H9 (cell line): ENCODE results near the gene CNOT4. TPM values are rescaled to one million over a fixed set of nuclear protein-coding genes. Genes with fewer than 3 reads are reported as not detected.

Experiments
- DNase-seq: peaks from one replicate; pipeline ENCODE4 v3.0.0-alpha.2; 2017
- H2AFZ ChIP-seq: one replicate; pipeline ENCODE4 v1.6.1; 2013; ENCODE audit warnings: mild to moderate bottlenecking, low read length, control low read depth, moderate library complexity
- H2AK5ac ChIP-seq: 2 replicates; pipeline ENCODE4 v1.6.1; 2013; ENCODE audit warnings: low read length, control low read depth, mixed read lengths; ENCODE audit not compliant: insufficient read length
- H2BK120ac ChIP-seq: one replicate; pipeline ENCODE4 v1.6.1; 2013; ENCODE audit warnings: low read depth, mild to moderate bottlenecking, low read length, control low read depth, inconsistent platforms; ENCODE audit not compliant: poor library complexity, severe bottlenecking
- H2BK12ac ChIP-seq: 2 replicates; pipeline ENCODE4 v1.6.1; 2013; ENCODE audit warnings: low read length, control low read depth, mixed read lengths, low read depth; ENCODE audit not compliant: insufficient read length
- H2BK15ac ChIP-seq: 2 replicates; pipeline ENCODE4 v1.6.1; 2013; ENCODE audit warnings: low read depth, low read length, control low read depth
- H2BK20ac ChIP-seq: one replicate; pipeline ENCODE4 v1.6.1; 2013; ENCODE audit warnings: low read depth, mild to moderate bottlenecking, low read length, control low read depth, inconsistent platforms; ENCODE audit not compliant: poor library complexity, severe bottlenecking
- H2BK5ac ChIP-seq: 2 replicates; pipeline ENCODE4 v1.6.1; 2013; ENCODE audit warnings: low read length, control low read depth, mixed read lengths; ENCODE audit not compliant: insufficient read length
- H3K14ac ChIP-seq: 2 replicates; pipeline ENCODE4 v1.6.1; 2013; ENCODE audit warnings: low read length, control low read depth; ENCODE audit not compliant: insufficient read depth
- H3K18ac ChIP-seq: 2 replicates; pipeline ENCODE4 v1.6.1; 2013; ENCODE audit warnings: low read depth, mild to moderate bottlenecking, mixed read lengths, low read length, control low read depth; ENCODE audit not compliant: insufficient read length
- H3K23ac ChIP-seq: 2 replicates; pipeline ENCODE4 v1.6.1; 2013; ENCODE audit warnings: low read length, control low read depth, mixed read lengths, low read depth; ENCODE audit not compliant: insufficient read length
- H3K23me2 ChIP-seq: 2 replicates; pipeline ENCODE4 v1.6.1; 2013; ENCODE audit warnings: low read depth, mild to moderate bottlenecking, mixed read lengths, low read length, control low read depth; ENCODE audit not compliant: insufficient read length, poor library complexity, severe bottlenecking
- H3K27ac ChIP-seq: 2 replicates; pipeline ENCODE4 v1.5.1; 2013; ENCODE audit warnings: low read length, control low read depth, mixed read lengths, low read depth; ENCODE audit not compliant: insufficient read length
- H3K27me3 ChIP-seq: 2 replicates; pipeline ENCODE4 v1.6.1; 2013; ENCODE audit warnings: low read length, control low read depth, inconsistent platforms; ENCODE audit not compliant: insufficient read depth
- H3K4ac ChIP-seq: 2 replicates; pipeline ENCODE4 v1.6.1; 2013; ENCODE audit warnings: low read depth, mild to moderate bottlenecking, control low read depth, inconsistent platforms, low read length, moderate library complexity
- H3K4me1 ChIP-seq: 2 replicates; pipeline ENCODE4 v1.6.1; 2013; ENCODE audit warnings: low read length, control low read depth, inconsistent platforms; ENCODE audit not compliant: insufficient read depth
- H3K4me2 ChIP-seq: 2 replicates; pipeline ENCODE4 v1.6.1; 2013; ENCODE audit warnings: low read length, control low read depth, mixed read lengths; ENCODE audit not compliant: insufficient read length, insufficient read depth
- H3K56ac ChIP-seq: 2 replicates; pipeline ENCODE4 v1.6.1; 2013; ENCODE audit warnings: low read depth, mild to moderate bottlenecking, mixed read lengths, low read length, control low read depth; ENCODE audit not compliant: insufficient read length
- H3K79me1 ChIP-seq: 2 replicates; pipeline ENCODE4 v1.6.1; 2013; ENCODE audit warnings: low read depth, mild to moderate bottlenecking, moderate library complexity, low read length, control low read depth, inconsistent platforms; ENCODE audit not compliant: insufficient read depth, poor library complexity, severe bottlenecking
- H3K79me2 ChIP-seq: 2 replicates; pipeline ENCODE4 v1.6.1; 2013; ENCODE audit warnings: low read length, control low read depth, inconsistent platforms; ENCODE audit not compliant: insufficient read depth
- H3K9ac ChIP-seq: 2 replicates; pipeline ENCODE4 v1.6.1; 2013; ENCODE audit warnings: low read length, control low read depth, mixed read lengths; ENCODE audit not compliant: insufficient read length; ENCODE audit errors: extremely low read depth
- H3K9me3 ChIP-seq: one replicate; pipeline ENCODE4 v1.6.1; 2013; ENCODE audit warnings: low read depth, low read length, inconsistent platforms; ENCODE audit not compliant: control insufficient read depth
- H3T11ph ChIP-seq: one replicate; pipeline ENCODE4 v1.6.1; 2013; ENCODE audit warnings: mild to moderate bottlenecking, low read length, control low read depth, inconsistent platforms
- H4K20me1 ChIP-seq: one replicate; pipeline ENCODE4 v1.6.1; 2013; ENCODE audit not compliant: control insufficient read depth, insufficient read length, insufficient read depth
- H4K5ac ChIP-seq: 2 replicates; pipeline ENCODE4 v1.6.1; 2013; ENCODE audit warnings: low read depth, mild to moderate bottlenecking, mixed read lengths, low read length, control low read depth; ENCODE audit not compliant: insufficient read length
- H4K8ac ChIP-seq: replicated peaks from 2 replicates; pipeline ENCODE4 v1.6.1; 2013; ENCODE audit warnings: low read length, control low read depth, mixed read lengths, low read depth; ENCODE audit not compliant: insufficient read length
- H4K91ac ChIP-seq: 2 replicates; pipeline ENCODE4 v1.6.1; 2013; ENCODE audit warnings: low read depth, mild to moderate bottlenecking, moderate library complexity, mixed read lengths, low read length, control low read depth; ENCODE audit not compliant: insufficient read length
- H3K27ac Mint-ChIP-seq, 3 experiments: 2 replicates in 2 of 3; 3 replicates in 1 of 3; pipeline ENCODE4 v1.8.0; 2020 to 2021; ENCODE audit warnings: mixed read lengths in 3 of 3, mild to moderate bottlenecking in 1 of 3, moderate library complexity in 1 of 3
- H3K27me3 Mint-ChIP-seq: 2 replicates; pipeline ENCODE4 v1.8.0; 2021; ENCODE audit warnings: low read depth, mild to moderate bottlenecking, moderate library complexity, mixed read lengths
- H3K36me3 Mint-ChIP-seq, 3 experiments: 2 replicates in 2 of 3; 3 replicates in 1 of 3; pipeline ENCODE4 v1.8.0; 2020 to 2021; ENCODE audit warnings: low read depth in 3 of 3, mixed read lengths in 3 of 3; ENCODE audit not compliant: insufficient read depth in 1 of 3
- H3K4me1 Mint-ChIP-seq, 2 experiments: 2 replicates each; pipeline ENCODE4 v1.8.0; 2020; ENCODE audit warnings: mixed read lengths in 2 of 2
- H3K4me3 Mint-ChIP-seq, 2 experiments: 2 replicates in 1 of 2; 3 replicates in 1 of 2; pipeline ENCODE4 v1.8.0; 2020 to 2021; ENCODE audit warnings: mild to moderate bottlenecking in 2 of 2, mixed read lengths in 2 of 2, moderate library complexity in 1 of 2
- H3K9me3 Mint-ChIP-seq, 2 experiments: 2 replicates in 1 of 2; 3 replicates in 1 of 2; pipeline ENCODE4 v1.8.0; 2020; ENCODE audit warnings: mild to moderate bottlenecking in 2 of 2, mixed read lengths in 2 of 2, moderate library complexity in 1 of 2
- WGBS: extraction: QIAGEN DNeasy Blood & Tissue Kit; methylation state at CpG from one replicate; pipeline ENCODE4 v1.1.7; 2013; ENCODE audit warnings: missing lambda C conversion rate, low lambda C conversion rate, mixed read lengths; ENCODE audit not compliant: insufficient read length; ENCODE audit errors: extremely low coverage; 5-methylcytosine and 5-hydroxymethylcytosine counted together
- total RNA-seq: library from RNA; stranded (reverse); gene quantifications from 2 replicates; pipeline ENCODE4 v1.2.1, GENCODE V29; 2021
- TF ChIP-seq, protein P1 (sequence below): fragments of 200-600 bp; sonication (generic); conservative IDR thresholded peaks from 3 replicates; pipeline ENCODE4 v1.8.0; 2021; ENCODE audit warnings: antibody characterized with exemption, mild to moderate bottlenecking

CNOT4 gene
- total RNA-seq, 1 experiment from 2014 or later, result 27.4 TPM

GRCh38 chr7:135405969-135406368 lies 103.9 kb downstream of the CNOT4 start:
- no peak overlapping the region for H2BK12ac ChIP-seq
- no peak overlapping the region for H3K56ac ChIP-seq
- H3K36me3 Mint-ChIP-seq, result peaks cover 0 to 9% (median 3%) of the 10 kb centered on the region in 3 experiments; a peak in 2 of 7 replicates
- H2AK5ac ChIP-seq, result no peak overlapping the region
- no peaks in the 10 kb centered on the region for H3K27me3 ChIP-seq
- no peak for DNase-seq
- no peak overlapping the region for H3K18ac ChIP-seq
- H2BK20ac ChIP-seq, result no peak overlapping the region
- no peak overlapping the region for H3K4me2 ChIP-seq
- no peak overlapping the region for H2BK5ac ChIP-seq
- TF ChIP-seq, protein P1, sequence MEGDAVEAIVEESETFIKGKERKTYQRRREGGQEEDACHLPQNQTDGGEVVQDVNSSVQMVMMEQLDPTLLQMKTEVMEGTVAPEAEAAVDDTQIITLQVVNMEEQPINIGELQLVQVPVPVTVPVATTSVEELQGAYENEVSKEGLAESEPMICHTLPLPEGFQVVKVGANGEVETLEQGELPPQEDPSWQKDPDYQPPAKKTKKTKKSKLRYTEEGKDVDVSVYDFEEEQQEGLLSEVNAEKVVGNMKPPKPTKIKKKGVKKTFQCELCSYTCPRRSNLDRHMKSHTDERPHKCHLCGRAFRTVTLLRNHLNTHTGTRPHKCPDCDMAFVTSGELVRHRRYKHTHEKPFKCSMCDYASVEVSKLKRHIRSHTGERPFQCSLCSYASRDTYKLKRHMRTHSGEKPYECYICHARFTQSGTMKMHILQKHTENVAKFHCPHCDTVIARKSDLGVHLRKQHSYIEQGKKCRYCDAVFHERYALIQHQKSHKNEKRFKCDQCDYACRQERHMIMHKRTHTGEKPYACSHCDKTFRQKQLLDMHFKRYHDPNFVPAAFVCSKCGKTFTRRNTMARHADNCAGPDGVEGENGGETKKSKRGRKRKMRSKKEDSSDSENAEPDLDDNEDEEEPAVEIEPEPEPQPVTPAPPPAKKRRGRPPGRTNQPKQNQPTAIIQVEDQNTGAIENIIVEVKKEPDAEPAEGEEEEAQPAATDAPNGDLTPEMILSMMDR, result no peak
- no peak overlapping the region for H3K23ac ChIP-seq
- H3K4ac ChIP-seq, result no peak overlapping the region
- H3K9ac ChIP-seq, result no peak overlapping the region
- H4K8ac ChIP-seq, result no peak overlapping the region
- H4K5ac ChIP-seq, result no peak overlapping the region
- WGBS, result no CpG with 5 or more reads among the region's 2 CpGs
- H3K9me3 Mint-ChIP-seq, result no peaks in the 10 kb centered on the region
- no peaks in the 10 kb centered on the region for H3K23me2 ChIP-seq
- no peak overlapping the region for H3K27ac ChIP-seq
- H3K4me3 Mint-ChIP-seq, result no peak overlapping the region
- H3K79me1 ChIP-seq, result no peaks in the 10 kb centered on the region
- no peaks in the 10 kb centered on the region for H3K4me1 Mint-ChIP-seq
- H3T11ph ChIP-seq, result no peak overlapping the region
- H3K4me1 ChIP-seq, result no peaks in the 10 kb centered on the region
- H2BK15ac ChIP-seq, result no peak overlapping the region
- H4K20me1 ChIP-seq, result no peaks in the 10 kb centered on the region
- no peak overlapping the region for H2BK120ac ChIP-seq
- H4K91ac ChIP-seq, result no peak overlapping the region
- H3K27me3 Mint-ChIP-seq, result no peaks in the 10 kb centered on the region
- H3K9me3 ChIP-seq, result no peaks in the 10 kb centered on the region
- H3K27ac Mint-ChIP-seq, result no peak overlapping the region
- no peak overlapping the region for H2AFZ ChIP-seq
- no peaks in the 10 kb centered on the region for H3K79me2 ChIP-seq
- no peak overlapping the region for H3K14ac ChIP-seq
